WTC11 (cell line): ENCODE results near the gene DUSP3.

Experiments used
- ATF3 ChIP-seq: sonication (generic); formaldehyde crosslinking; conservative IDR thresholded peaks from 2 replicates; pipeline ENCODE4 v1.8.1; 2022; ENCODE audit warnings: mild to moderate bottlenecking, missing genetic modification reagents
- CTCF ChIP-seq: fragments of 200-600 bp; IDR thresholded peaks from 2 replicates; pipeline ENCODE4 v1.8.0; 2022; ENCODE audit warnings: antibody characterized with exemption
- E2F4 ChIP-seq: sonication (generic); formaldehyde crosslinking; IDR thresholded peaks from 2 replicates; pipeline ENCODE4 v1.8.1; 2022; ENCODE audit warnings: low read depth, mild to moderate bottlenecking, moderate library complexity, missing genetic modification reagents, borderline replicate concordance
- KAT7 ChIP-seq: sonication (generic); formaldehyde crosslinking; IDR thresholded peaks from 2 replicates; pipeline ENCODE4 v1.8.1; 2023; ENCODE audit warnings: missing genetic modification reagents, mild to moderate bottlenecking, borderline replicate concordance
- NFYB ChIP-seq: sonication (generic); formaldehyde crosslinking; conservative IDR thresholded peaks from 2 replicates; pipeline ENCODE4 v1.8.0; 2022; ENCODE audit warnings: low read depth, missing genetic modification reagents
- RELA ChIP-seq: sonication (generic); formaldehyde crosslinking; IDR thresholded peaks from 2 replicates; pipeline ENCODE4 v1.8.1; 2022; ENCODE audit warnings: missing genetic modification reagents, mild to moderate bottlenecking, borderline replicate concordance
- SP1 ChIP-seq: sonication (generic); formaldehyde crosslinking; conservative IDR thresholded peaks from 2 replicates; pipeline ENCODE4 v1.8.1; 2022; ENCODE audit warnings: missing genetic modification reagents
- ZNF512 ChIP-seq: sonication (generic); formaldehyde crosslinking; IDR thresholded peaks from 2 replicates; pipeline ENCODE4 v1.8.1; 2022; ENCODE audit warnings: missing genetic modification reagents, borderline replicate concordance

- no peak for TF ChIP-seq CTCF
- TF ChIP-seq RELA: no peak
- no peak for TF ChIP-seq E2F4
- TF ChIP-seq KAT7: no peak
- no peak for TF ChIP-seq ATF3 (CRISPR knock-in tag)
- TF ChIP-seq ZNF512 (CRISPR knock-in tag): no peak
- no peak for TF ChIP-seq SP1 (CRISPR knock-in tag)
- TF ChIP-seq NFYB (CRISPR knock-in tag): no peak
These were observed 28.6 kb downstream of the DUSP3 start for GRCh38 chr17:43750153-43750552.
